GM23338 (cell line): ENCODE measurements around the gene CEP295NL.

ENCODE experiments used
- EZH2phosphoT487 ChIP-seq: fragments of 200-600 bp; sonication (generic); IDR thresholded peaks from one replicate; pipeline ENCODE4 v1.8.1; 2018; ENCODE audit warnings: antibody characterized with exemption; ENCODE audit not compliant: unreplicated experiment
- TF ChIP-seq, protein P1 (sequence below), 2 experiments: fragments of 200-600 bp in 1 of 2; sonication (generic) in 1 of 2; conservative IDR thresholded peaks; 2 replicates each; pipeline versions ENCODE4 v1.5.1 to v1.6.1; 2016 to 2017; ENCODE audit warnings: antibody characterized with exemption in 2 of 2, low read depth in 2 of 2, mild to moderate bottlenecking in 2 of 2, moderate library complexity in 1 of 2

- TF ChIP-seq, protein P1, sequence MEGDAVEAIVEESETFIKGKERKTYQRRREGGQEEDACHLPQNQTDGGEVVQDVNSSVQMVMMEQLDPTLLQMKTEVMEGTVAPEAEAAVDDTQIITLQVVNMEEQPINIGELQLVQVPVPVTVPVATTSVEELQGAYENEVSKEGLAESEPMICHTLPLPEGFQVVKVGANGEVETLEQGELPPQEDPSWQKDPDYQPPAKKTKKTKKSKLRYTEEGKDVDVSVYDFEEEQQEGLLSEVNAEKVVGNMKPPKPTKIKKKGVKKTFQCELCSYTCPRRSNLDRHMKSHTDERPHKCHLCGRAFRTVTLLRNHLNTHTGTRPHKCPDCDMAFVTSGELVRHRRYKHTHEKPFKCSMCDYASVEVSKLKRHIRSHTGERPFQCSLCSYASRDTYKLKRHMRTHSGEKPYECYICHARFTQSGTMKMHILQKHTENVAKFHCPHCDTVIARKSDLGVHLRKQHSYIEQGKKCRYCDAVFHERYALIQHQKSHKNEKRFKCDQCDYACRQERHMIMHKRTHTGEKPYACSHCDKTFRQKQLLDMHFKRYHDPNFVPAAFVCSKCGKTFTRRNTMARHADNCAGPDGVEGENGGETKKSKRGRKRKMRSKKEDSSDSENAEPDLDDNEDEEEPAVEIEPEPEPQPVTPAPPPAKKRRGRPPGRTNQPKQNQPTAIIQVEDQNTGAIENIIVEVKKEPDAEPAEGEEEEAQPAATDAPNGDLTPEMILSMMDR (conservative IDR thresholded peaks at IDR 0.05; ENCODE audit: low read depth in 2 of 2) = no peak
- no peak for TF ChIP-seq EZH2phosphoT487
Measured at GRCh38 chr17:78892936-78893379, 10.0 kb downstream of the CEP295NL start.
